BE2C (cell line): ENCODE measurements around the gene PDK2.
A peak's percentile ranks its signal among the peaks of the same experiment; 100 is the strongest.

ENCODE experiments used
- DNase-seq: peaks from one replicate; pipeline ENCODE4 v3.0.0-alpha.2; 2020
- H3K27me3 ChIP-seq: fragments of 250-450 bp; sonication (Bioruptor Pico); 2 replicates; pipeline ENCODE4 v1.5.1; 2020; ENCODE audit warnings: mild to moderate bottlenecking
- H3K36me3 ChIP-seq: fragments of 250-450 bp; sonication (Bioruptor Pico); 2 replicates; pipeline ENCODE4 v1.5.1; 2020; ENCODE audit warnings: mild to moderate bottlenecking
- H3K4me1 ChIP-seq: fragments of 250-450 bp; sonication (Bioruptor Pico); 2 replicates; pipeline ENCODE4 v1.5.1; 2020
- H3K4me3 ChIP-seq: 2 replicates; pipeline ENCODE4 v1.5.1; 2011; ENCODE audit warnings: low read depth, low read length
- H3K9me3 ChIP-seq: fragments of 250-450 bp; sonication (Bioruptor Pico); 2 replicates; pipeline ENCODE4 v1.5.1; 2020
- TF ChIP-seq, protein P1 (sequence below): IDR thresholded peaks from 2 replicates; pipeline ENCODE4 v1.5.1; 2012; ENCODE audit warnings: mild to moderate bottlenecking, low read depth, low read length

PDK2 gene

DNA sequence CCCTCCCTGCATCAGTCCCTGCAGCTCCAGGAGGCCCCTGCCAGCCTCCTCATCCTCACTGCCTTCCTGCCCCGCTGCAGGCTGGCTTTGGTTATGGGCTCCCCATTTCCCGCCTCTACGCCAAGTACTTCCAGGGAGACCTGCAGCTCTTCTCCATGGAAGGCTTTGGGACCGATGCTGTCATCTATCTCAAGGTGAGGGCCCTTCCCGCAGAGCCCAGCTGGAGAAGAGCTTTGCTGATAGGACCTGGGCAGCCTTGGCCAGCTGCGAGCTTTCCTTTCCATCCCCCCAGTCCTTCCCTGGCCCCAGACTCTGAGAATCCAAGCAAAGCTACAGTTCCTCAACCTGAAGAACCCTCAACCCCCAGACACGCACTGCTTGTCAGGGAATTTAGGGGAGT is 14.1 kb downstream of the PDK2 start:
- TF ChIP-seq, protein P1, sequence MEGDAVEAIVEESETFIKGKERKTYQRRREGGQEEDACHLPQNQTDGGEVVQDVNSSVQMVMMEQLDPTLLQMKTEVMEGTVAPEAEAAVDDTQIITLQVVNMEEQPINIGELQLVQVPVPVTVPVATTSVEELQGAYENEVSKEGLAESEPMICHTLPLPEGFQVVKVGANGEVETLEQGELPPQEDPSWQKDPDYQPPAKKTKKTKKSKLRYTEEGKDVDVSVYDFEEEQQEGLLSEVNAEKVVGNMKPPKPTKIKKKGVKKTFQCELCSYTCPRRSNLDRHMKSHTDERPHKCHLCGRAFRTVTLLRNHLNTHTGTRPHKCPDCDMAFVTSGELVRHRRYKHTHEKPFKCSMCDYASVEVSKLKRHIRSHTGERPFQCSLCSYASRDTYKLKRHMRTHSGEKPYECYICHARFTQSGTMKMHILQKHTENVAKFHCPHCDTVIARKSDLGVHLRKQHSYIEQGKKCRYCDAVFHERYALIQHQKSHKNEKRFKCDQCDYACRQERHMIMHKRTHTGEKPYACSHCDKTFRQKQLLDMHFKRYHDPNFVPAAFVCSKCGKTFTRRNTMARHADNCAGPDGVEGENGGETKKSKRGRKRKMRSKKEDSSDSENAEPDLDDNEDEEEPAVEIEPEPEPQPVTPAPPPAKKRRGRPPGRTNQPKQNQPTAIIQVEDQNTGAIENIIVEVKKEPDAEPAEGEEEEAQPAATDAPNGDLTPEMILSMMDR: no peak
- Histone ChIP-seq H3K27me3 (no peaks in the 10 kb centered on the region), H3K4me3 (no peak overlapping the region), H3K4me1 (peaks cover 8% of the 10 kb centered on the region), H3K36me3 (no peaks in the 10 kb centered on the region; the same call in 1 of the 2 replicates), H3K9me3 (no peaks in the 10 kb centered on the region)
- DNase-seq: no peak

DNA sequence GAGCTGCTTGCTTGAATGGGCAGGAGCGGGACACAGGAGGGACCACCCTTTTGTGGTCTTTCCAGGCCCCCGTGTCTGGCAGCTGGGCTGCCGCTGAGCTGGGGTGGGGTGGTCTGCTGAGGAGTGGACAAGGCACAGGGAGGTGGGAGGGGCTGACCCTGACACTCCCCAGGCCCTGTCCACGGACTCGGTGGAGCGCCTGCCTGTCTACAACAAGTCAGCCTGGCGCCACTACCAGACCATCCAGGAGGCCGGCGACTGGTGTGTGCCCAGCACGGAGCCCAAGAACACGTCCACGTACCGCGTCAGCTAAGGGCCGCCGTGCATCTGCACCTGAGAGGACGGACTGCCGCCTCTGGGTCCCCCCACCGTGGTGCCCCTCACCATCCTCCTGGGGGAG is 14.6 kb downstream of the PDK2 start:
- TF ChIP-seq, protein P1: no peak
- H3K36me3 ChIP-seq: no peaks in the 10 kb centered on the region; the same call in 1 of the 2 replicates
- DNase-seq: no peak
- H3K9me3 ChIP-seq: no peaks in the 10 kb centered on the region
- no peaks in the 10 kb centered on the region for H3K27me3 ChIP-seq
- H3K4me1 ChIP-seq: peaks cover 8% of the 10 kb centered on the region
- no peak overlapping the region for H3K4me3 ChIP-seq

DNA sequence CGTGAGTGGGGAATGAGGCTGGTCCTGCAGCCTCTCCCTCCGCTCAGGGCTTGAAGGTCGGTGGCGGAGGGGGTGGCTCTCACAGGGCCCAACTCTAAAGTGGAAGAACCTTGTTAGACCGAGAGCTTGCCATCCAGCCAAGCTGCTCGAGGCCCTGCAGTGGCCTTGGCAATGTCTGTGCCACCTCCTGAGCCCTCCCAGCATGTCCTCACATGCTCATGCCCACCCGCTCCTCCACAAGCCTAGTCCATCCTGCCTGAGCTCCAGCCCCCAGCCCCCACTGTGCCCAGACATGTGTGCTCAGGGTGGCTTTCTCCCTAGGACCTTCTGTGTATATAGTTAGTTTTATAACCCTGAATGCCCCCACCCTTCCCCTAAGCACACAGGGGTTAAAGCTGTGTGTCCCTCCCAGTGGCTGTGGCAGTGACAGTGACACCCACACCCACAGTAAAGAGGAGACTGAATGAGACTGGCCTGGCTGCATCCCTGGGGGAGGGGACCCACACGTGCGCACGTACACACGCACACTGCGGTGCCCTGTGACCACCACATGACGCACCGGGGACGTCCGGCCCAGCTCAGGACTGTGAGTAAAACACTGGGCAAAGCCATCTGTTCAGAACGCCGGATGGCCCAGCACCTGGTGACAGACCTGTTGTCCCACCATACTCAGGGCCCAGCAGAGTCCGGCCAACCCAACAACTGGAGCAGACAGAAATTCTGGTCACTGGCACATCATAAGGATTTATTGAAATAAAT is 15.6 kb downstream of the PDK2 start:
- Histone ChIP-seq H3K4me3 (no peak overlapping the region), H3K4me1 (peaks cover 8% of the 10 kb centered on the region), H3K36me3 (no peaks in the 10 kb centered on the region; the same call in 1 of the 2 replicates), H3K9me3 (no peaks in the 10 kb centered on the region), H3K27me3 (no peaks in the 10 kb centered on the region)
- no peak for DNase-seq
- TF ChIP-seq, protein P1: no peak

DNA sequence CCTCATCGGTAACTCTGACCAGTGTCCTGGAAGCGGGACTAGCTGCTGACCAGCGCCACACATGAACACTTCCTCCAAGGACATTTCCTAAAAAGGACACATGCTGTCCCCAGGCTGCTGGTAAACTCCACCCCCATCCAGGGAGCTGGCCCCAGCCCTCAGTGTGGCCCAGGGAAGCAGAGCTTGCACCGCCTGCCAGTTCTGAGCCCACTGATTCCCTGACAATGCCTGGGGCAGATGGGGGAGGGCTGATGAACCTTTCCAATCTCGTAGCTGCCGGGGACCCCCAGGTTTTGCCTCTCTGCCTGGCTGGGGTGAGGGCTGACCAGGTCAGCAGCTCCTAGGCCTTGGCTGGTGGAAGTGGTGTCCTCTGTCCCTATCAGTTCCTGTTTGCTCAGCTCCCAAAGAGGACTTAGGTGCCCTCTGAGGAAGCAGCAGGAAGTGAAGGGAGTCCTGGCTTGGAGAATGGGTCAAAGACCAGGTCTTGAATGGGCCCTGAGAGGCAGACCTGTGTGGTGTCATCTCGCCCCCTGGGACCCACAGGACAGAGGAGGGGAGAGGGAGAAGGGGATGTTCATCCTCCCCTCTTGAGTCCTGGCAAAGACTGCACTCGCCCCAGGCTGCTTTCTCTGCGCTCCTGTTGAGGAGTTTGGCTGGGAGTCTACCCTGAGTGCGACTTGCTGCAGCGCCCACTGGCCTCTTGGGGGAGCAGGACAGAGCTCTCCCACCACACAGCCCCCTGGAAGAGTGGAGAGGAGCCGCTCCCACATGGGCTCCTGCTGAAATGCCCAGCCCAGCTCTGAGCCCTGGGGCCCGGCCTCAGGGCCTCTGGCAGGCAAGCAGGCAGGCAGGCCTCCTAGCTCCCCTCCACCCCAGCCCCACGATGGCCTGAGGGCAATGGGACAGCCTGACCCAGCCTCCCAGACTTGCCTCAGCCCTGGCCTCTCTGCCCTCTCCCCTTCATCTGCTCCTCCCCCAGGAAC is 16.8 kb downstream of the PDK2 start:
- DNase-seq: no peak
- Histone ChIP-seq H3K4me3 (no peak overlapping the region), H3K4me1 (peaks cover 8% of the 10 kb centered on the region), H3K36me3 (no peaks in the 10 kb centered on the region; the same call in 1 of the 2 replicates), H3K27me3 (no peaks in the 10 kb centered on the region), H3K9me3 (no peaks in the 10 kb centered on the region)
- TF ChIP-seq, protein P1: peak; percentile 20; the same call in 1 of the 2 replicates

DNA sequence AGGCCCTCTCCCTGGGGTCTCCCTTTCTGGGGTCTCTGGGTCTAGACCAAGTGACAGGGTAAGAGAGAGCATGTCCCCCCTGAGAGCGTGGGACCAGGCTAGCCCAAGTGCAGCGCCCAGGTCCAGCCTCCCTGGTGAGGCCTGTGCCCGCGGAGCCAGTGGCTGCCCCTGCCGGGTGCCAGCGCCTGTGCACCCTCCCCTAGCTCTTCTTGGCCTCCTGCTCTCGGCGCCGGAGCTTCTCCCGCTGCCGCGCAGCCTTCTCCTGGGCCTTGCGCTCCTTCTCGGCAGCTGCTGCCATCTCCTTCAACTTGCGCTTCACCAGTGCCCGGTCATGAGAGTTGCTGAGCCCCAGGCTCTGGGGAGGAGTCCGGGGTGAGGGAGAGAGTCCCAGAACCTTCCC is 17.5 kb downstream of the PDK2 start:
- no peaks in the 10 kb centered on the region for H3K27me3 ChIP-seq
- no peak overlapping the region for H3K4me3 ChIP-seq
- no peaks in the 10 kb centered on the region for H3K9me3 ChIP-seq
- TF ChIP-seq, protein P1: no peak
- no peak for DNase-seq
- H3K36me3 ChIP-seq: no peaks in the 10 kb centered on the region; the same call in 1 of the 2 replicates
- H3K4me1 ChIP-seq: peaks cover 8% of the 10 kb centered on the region
